ENCODE data around the gene ODAD3. TPM values are rescaled to one million over a fixed set of nuclear protein-coding genes. Genes with fewer than 3 reads are reported as not detected.
"Not testable (repeated sequence)": the region's sequence is repeated elsewhere in the genome, so short reads cannot be mapped to it uniquely, and the experiment has no call there.

The ODAD3 gene
- total RNA-seq, 1 donor from 2014 or later, result 0.13 TPM

DNA sequence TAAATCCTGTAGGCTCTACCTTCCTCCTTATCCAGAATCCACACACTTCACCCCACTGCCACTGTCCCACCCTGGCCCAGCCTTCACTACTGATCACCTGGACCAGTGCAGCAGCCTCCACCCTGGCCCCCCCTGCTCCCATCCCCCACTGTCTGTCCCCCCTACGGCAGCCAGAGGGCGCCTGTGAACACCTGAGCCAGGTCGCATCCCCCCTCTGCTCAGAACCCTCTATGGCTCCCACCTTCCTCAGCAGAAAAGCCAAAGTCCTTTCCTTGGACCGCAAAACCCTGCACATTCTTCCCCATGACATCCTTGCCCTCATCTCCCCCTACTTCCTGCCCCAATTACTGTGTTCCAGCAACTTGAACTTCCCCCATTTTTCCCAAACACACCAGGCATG, 25.3 kb upstream of the ODAD3 start:
- DNase-seq (ENCODE audit: low read depth, low spot score), result no peak

- not testable (repeated sequence) for DNase-seq (ENCODE audit: low read depth, low spot score)
Observed at GRCh38 chr19:11458912-11459311, 24.0 kb upstream of the ODAD3 start.

DNA sequence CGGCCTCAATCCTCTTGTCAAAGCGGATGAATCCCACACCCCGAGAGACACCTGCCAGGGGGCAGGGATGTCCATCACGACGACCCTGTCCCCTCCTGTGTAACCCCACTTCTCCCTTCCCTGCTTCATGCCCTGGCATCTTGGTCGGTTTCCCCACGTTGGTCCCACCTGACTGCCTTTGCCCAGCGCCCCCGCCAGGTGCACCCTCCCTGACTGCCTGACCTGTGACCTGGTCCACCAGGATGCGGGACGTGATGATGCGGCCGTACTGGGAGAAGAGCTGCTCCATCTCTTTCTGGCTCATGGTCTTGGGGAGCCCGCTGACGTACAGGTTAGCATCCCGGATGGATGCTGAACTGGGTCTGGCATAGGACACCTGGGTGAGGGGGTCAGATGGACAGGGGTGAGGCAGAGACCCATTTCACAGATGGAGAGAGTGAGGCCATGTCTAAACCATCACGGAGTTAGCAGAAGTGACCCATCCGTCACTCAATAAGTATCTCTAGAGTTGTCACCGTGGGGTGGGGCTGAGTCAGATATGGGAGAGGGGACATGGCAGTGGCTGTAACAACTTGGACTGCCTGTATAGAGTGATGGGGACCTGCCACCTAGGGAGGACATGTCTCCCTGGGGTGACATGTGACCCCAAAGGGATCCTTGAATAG, 23.4 kb upstream of the ODAD3 start:
- DNase-seq (ENCODE audit: low read depth, low spot score), result no peak

- DNase-seq (ENCODE audit: low read depth, low spot score), result no peak
Observed at GRCh38 chr19:11457831-11458230, 22.9 kb upstream of the ODAD3 start.

DNA sequence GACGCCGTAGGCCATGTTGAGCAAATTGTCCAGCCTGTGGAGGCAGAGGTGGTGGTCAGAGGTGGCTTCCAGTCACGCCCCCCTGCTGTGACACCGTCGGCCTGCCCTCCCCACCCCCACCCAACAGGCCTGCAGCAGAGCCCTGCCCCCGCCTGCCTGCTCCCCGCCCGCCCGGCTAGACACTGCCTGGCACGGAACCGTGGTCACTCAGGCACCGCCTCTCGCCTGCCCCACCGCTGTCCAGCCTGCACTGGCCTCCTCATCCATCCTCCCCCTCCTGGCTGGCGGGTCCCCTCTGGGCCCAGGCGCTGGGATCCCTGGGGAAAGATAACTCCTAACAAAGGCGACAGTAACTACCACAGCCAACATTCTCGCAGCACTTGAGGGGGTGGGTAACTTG, 22.2 kb upstream of the ODAD3 start:
- no peak for DNase-seq (ENCODE audit: low read depth, low spot score)

DNA sequence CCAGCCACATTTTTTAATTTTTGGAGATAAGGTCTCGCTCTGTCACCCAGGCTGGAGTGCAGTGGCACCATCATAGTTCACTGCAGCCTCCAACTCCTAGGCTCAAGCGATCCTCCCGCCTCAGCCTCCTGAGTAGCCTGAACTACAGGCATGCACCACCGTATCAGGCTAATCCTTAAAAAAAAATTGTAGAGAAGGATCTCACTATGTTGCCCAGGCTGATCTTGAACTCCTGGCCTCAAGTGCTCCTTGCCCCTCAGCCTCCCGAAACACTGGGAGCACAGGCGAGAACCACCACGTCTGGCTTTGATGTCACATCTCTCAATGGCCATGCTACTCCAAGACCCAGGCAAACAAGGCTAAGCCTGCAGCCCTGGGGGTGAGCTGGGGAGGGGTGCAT, 21.7 kb upstream of the ODAD3 start:
- DNase-seq (ENCODE audit: low read depth, low spot score), result no peak

DNA sequence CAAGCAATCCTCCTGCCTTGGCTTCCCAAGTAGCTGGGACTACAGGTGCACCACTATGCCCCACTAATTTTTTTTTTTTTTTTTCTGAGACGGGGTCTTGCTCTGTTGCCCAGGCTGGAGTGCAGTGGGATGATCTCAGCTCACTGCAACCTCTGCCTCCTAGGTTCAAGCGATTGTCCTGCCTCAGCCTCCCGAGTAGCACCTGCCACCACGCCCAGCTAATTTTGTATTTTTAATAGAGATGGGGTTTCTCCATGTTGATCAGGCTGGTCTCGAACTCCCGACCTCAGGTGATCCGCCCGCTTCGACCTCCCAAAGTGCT, 20.3 kb upstream of the ODAD3 start:
- DNase-seq (ENCODE audit: low read depth, low spot score), result not testable (repeated sequence)

DNA sequence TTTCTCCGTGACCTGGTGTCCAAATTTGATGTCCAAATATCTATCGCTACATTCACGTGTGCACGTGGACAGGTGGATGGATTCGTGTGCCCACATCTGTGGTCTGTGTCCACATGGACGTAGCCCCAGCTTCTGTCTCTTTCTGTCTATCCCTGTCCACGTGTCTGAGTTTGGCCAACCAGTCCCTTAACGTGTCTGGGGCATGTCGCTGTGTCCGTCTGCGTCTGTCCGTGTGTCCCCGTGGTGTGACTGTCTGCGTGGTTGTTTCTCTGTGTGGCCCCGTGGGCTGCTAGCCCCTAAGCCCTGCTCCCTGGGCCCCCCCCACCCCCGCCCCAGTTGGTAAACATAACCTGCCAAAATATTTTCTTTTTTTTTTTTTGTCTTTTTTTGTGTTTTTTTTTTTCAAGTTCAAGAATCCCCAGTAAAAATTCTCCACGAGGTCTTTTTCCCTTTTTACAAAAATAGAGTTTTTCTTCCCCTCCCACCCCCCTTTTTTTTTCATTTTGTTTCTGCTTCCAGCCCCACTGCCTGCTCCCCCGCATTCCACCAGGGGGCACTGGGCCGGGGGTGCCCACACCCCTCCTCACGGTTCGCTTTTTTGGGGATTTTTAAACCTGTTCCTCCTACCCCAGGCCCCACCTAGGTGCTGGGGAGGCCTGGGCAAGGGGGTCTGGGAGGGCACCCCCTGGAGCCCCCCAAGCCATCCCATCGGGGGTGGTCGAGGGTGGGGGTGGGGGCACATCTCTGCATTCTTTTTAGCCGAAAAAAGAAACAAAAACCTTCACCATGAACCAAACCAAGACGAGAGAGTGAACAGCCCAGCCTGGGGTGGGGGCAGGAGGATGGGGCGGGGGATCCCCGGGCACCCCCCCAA, 18.8 kb upstream of the ODAD3 start:
- no peak for DNase-seq (ENCODE audit: low read depth, low spot score)

GRCh38 chr19:11452620-11453310, 17.8 kb upstream of the ODAD3 start:
- no peak for DNase-seq (ENCODE audit: low read depth, low spot score)

- no peak for DNase-seq (ENCODE audit: low read depth, low spot score)
Observed at GRCh38 chr19:11451871-11452619, 17.1 kb upstream of the ODAD3 start.

DNA sequence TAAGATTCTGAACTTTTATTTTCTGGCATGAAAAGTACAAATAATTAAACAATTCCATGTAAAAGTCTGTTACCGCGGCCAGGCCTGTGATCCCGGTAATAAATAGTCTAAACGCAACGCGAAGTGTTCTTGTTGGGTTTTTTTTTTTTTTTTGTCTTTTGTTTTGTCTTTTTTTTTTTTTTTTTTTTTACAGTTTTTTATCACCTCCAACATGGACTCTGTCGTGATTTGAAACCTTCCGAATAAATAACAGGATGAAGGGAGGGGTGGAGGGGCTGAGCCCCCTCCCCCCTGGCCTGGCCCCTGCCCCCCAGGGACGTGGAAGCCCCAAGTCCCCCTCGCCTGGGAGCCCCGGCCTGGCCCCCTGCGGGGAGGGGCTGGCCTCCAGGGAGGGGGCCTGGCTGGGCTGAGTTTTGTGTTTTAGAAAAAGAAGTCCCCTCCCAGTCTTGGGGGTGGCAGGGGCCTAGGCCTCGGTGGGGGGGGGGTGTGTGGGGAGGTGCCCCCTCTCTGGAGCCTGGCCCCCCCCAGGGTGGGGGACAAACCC, 16.5 kb upstream of the ODAD3 start:
- DNase-seq (ENCODE audit: low read depth, low spot score), result no peak

DNA sequence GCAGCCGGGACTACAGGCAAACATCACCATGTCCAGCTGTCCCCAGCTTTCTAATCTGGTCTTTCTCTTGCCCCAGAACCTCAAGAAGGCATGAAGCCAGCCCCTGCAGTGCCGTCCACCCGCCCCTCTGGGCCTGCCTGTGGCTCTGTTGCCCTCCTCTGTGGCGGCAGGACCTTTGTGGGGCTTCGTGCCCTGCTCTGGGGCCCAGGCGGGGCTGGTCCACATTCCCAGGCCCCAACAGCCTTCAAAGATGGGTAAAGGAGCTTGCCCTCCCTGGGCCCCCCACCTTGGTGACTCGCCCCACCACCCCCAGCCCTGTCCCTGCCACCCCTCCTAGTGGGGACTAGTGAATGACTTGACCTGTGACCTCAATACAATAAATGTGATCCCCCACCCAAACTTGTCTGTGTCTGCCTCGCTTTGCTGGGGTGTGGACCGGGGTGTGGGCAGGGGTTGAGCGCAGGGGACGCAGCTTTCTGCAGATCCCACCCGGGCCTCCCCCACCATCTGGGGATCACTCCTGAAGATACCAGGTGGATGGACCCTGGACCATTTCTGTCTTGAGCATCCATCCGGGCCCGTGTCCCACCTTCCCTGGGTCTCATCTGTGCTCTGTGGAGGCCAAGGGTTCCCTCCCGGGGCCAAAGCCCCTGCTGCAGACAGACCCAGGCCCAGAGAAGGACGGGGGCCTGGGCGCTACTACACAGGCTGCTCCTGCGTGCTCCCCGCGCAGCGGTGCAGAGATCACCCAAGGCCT, 15.8 kb upstream of the ODAD3 start:
- DNase-seq (ENCODE audit: low read depth, low spot score), result no peak

GRCh38 chr19:11448923-11449554, 14.1 kb upstream of the ODAD3 start:
- DNase-seq (ENCODE audit: low read depth, low spot score), result no peak

DNA sequence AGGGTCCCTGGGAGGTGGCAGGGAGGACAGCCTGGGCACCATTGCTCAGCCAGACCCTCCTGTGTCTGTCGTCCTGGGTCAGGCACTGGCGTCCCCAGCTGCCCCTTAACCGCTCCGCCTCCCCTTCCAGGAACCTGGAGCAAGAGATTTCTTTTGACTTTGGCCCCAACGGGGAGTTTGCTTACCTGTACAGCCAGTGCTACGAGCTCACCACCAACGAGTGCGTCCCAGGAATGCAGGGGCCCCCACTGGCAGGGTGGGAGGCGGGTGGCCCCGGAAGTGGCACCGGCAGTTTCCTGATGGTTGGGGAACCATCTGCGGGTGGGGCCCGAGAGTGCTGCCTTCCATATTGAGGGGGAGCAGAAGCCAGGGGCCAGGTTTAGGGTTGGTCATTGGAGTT, 13.5 kb upstream of the ODAD3 start:
- no peak for DNase-seq (ENCODE audit: low read depth, low spot score)

- DNase-seq (ENCODE audit: low read depth, low spot score), result no peak
Observed at GRCh38 chr19:11447347-11448262, 12.7 kb upstream of the ODAD3 start.

DNA sequence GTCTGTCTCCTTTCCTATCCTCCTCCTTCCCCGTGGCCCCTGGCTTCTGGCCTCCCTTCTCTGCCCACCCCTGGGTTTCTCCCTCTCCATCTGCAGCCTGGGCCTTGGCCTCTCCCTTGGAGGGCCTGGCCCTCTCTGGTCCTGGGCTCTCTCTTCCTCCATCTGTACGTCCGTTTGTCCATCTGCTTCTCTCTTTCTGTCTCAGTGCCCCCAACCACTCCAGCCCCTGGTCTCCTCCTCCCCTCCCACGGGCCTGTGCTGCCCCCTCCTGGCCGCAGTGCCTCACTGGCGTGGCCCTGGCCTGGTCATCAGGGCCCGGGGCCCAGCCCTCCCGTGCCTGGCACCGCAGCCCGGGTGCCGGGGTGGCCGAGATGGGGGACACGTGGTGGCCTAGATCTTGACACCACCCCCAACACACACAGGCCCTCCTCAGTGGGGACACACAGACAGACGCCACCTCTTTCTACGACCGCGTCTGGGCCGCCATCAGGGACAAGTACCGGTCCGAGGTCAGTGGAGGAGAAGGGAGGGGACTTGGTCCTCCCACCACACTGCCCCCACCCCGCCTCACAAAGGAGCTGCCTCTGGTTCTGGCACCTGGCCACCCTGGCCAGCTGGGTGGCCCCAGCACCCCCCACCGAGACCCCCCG, 11.9 kb upstream of the ODAD3 start:
- no peak for DNase-seq (ENCODE audit: low read depth, low spot score)

- no peak for DNase-seq (ENCODE audit: low read depth, low spot score)
Observed at GRCh38 chr19:11446271-11446651, 11.3 kb upstream of the ODAD3 start.

DNA sequence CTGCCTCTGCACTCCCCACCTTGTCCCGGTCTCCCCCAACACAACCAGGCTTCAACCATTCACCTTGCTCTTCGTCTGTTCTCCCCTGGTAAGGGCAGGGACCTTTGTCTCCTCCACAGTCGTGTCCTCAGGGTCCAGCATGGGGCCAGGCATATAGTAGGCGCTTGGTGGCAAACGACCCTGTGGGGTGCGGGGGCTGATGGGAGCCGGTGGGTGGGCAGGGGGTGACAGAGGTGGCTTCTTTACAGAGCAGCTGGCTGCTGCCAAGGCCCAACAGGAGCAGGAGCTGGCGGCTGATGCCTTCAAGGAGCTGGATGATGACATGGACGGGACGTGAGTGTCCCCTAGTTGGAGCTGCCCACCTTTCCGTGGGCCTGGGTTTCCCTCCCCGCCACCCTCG, 10.2 kb upstream of the ODAD3 start:
- DNase-seq (ENCODE audit: low read depth, low spot score), result no peak

DNA sequence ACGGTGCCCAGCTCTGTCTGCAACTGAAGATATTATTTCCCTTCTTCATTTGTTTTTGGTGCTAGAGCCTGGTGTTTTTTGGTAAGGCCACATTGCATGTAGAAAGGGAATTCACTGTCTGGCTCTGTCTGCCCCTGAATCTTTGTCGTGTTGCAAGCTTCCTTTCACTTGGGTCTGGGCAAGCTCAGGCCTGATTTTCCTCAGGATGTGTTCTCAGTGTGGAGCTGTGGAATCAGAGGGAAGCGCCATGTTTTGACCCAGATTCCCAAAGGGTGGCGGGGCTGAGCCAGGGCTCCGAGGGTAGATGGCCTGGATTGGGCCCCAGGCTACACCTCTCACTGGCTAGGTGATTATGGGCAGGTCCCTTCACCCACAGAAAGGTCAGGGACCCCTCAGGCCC, 9.1 kb upstream of the ODAD3 start:
- DNase-seq (ENCODE audit: low read depth, low spot score), result no peak

All from pulmonary artery endothelial cell (primary cell).